GM10266 (cell line): ENCODE data around the gene NIPSNAP3A.
"Not testable (repeated sequence)": the region's sequence is repeated elsewhere in the genome, so short reads cannot be mapped to it uniquely, and the experiment has no call there.

Experiments
- DNase-seq: peaks from one replicate; pipeline ENCODE4 v3.0.0; 2012; ENCODE audit errors: extremely low spot score
- TF ChIP-seq, protein P1 (sequence below): IDR thresholded peaks from 2 replicates; pipeline ENCODE4 v1.5.1; 2012; ENCODE audit warnings: mild to moderate bottlenecking, low read depth; ENCODE audit not compliant: control insufficient read depth, insufficient read depth; ENCODE audit errors: missing control alignments

Gene NIPSNAP3A

DNA sequence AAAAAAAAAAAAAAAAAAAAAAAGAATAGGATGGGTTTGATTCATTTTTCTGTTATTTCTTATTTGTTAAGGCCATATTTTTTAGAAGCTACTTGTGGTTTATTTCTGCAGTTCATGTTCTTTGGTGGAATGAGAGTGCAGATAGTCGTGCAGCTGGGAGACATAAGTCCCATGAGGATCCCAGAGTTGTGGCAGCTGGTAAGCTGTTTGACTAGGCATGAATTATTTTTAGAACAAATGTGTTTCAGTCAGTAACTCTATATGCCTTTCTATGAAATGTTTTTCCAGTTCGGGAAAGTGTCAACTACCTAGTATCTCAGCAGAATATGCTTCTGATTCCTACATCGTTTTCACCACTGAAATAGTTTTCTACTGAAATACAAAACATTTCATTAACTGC is 11.5 kb downstream of the NIPSNAP3A start:
- no peak for DNase-seq
- TF ChIP-seq, protein P1, sequence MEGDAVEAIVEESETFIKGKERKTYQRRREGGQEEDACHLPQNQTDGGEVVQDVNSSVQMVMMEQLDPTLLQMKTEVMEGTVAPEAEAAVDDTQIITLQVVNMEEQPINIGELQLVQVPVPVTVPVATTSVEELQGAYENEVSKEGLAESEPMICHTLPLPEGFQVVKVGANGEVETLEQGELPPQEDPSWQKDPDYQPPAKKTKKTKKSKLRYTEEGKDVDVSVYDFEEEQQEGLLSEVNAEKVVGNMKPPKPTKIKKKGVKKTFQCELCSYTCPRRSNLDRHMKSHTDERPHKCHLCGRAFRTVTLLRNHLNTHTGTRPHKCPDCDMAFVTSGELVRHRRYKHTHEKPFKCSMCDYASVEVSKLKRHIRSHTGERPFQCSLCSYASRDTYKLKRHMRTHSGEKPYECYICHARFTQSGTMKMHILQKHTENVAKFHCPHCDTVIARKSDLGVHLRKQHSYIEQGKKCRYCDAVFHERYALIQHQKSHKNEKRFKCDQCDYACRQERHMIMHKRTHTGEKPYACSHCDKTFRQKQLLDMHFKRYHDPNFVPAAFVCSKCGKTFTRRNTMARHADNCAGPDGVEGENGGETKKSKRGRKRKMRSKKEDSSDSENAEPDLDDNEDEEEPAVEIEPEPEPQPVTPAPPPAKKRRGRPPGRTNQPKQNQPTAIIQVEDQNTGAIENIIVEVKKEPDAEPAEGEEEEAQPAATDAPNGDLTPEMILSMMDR, result no peak

DNA sequence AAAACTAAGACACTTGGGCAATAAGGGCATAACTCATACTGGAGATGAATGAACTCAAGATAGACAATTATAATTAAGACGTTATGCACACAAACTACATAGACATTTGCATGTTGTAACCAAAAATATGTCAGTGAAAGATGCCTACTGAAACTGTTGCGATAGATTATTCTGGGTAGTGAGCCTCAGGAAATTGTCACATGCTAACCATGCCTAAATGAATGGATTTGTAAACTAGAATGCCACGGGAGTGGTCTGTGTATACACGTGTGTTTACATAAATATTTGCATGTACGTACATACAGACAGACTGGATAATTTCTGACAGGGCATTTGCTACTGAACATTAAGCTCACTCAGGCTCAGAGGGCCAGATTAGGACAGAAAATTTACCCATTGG is 17.7 kb downstream of the NIPSNAP3A start:
- TF ChIP-seq, protein P1, result no peak
- no peak for DNase-seq

DNA sequence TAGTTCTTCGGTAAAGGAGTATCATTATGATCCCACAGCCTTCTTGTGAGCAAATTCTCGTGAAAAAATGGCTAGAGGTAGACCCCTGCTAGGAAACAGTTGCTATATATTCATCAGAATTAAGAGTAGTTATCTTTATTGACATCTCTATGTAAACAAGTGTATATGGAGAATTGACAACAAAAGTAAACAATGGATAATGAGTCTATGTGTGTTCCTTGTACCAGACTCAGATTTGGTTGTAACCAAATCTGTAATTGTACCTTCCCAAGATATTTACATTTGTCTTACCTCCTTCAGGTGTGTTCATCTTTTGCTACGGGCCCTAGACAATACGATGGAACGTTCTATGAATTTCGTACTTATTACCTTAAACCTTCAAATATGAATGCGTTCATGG is 18.5 kb downstream of the NIPSNAP3A start:
- DNase-seq, result no peak
- TF ChIP-seq, protein P1, result no peak

DNA sequence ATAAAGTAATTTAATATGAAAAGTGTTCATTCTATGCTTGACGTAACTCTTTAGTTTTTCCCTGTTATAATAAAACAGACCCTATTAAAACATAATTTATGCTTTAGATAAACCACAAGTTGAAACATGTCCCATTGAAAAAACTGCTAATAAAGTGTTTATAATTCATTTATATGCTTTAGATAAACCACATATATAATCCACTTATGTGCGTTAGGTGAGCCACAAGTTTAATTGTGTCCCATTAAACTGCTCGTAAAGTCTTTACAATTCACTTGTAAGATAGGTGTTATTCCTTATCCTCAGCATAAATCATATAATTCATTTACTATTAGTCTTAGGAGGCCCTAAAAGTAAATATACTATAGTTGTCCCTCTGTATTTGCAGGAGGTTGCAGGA is 20.0 kb downstream of the NIPSNAP3A start:
- TF ChIP-seq, protein P1, result no peak
- DNase-seq, result no peak

DNA sequence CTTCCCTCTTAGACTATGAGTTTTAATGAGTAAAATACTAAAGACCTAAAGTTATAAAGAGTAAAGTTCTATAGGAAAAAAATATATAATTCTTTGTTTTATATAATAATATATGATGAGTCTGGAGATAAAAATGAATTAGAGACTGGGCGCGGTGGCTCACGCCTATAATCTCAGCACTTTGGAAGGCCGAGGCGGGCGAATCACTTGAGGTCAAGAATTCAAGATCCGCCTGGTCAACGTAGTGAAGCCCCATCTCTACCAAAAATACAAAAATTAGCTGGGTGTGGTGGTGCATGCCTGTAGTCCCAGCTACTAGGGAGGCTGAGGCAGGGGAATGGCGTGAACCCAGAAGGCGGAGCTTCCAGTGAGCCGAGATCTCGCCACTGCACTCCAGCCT is 21.5 kb downstream of the NIPSNAP3A start:
- DNase-seq, result not testable (repeated sequence)

DNA sequence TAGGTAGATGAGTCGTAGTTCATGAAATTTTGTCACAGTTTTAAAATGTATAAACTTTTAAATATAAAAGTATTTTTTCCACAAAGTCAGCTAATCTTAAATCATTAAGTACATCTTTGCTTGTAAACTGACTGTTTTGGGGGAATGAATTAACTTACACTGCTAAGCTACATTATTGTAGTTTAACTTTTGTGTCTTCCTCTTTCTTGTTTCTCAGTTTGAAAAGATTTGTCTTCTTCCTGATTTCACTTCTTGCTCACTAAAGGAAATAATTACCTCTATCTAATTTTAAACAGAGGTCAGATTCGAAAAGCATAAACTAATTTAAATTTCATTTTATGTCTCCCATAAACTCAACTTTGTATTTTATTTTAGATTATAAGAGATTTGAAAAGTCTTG is 22.2 kb downstream of the NIPSNAP3A start:
- DNase-seq, result no peak
- TF ChIP-seq, protein P1, result no peak

DNA sequence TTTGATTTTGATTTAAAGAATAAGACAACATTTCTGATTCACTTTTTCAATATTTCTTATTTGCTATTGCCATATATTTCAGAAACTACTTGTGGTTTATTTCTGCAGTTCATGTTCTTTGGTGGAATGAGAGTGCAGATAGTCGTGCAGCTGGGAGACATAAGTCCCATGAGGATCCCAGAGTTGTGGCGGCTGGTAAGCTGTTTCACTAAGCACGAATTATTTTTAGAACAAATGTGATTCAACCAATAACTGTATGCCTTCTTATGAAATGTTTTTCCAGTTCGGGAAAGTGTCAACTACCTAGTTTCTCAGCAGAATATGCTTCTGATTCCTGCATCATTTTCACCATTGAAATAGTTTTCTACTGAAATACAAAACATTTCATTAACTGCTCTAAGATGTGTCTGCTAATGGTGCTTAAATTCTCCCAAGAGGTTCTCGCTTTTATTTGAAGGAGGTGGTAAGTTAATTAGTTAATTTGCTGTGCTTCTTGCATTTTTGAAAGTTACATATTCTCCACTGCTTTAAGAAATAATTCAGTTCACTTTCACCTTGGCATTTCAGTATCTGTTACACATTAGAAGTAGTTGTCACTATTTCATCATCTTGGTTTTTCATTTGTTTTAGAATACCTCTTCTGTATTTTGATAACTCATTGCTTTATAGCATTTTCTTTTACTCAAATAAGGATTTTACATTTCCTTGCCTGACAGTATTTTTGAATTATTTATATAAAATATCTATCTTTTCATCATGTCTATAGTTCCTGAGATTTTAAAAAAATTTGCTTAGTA is 25.4 kb downstream of the NIPSNAP3A start:
- TF ChIP-seq, protein P1, result no peak
- no peak for DNase-seq

DNA sequence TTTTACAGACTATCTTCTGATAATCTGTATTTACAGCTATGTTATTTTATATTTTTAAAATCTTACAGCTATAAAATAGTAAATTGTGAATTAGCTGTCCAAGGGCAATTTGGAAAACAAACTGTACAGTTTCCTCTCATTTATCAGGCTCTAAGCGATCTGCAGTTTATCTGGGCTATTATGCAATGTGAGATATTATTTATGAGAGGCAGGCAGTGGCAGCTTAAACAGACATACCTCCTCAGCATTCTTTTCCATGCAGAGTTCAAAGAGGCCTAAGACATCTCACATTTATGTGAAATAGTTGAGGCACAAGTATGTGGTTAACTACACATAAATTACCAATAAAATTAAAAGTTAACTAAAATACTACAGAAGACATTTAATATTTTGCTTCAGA is 26.6 kb downstream of the NIPSNAP3A start:
- TF ChIP-seq, protein P1, result no peak
- DNase-seq, result no peak
